ENCODE results near the gene TRAPPC3L. TPM values are rescaled to one million over a fixed set of nuclear protein-coding genes. Genes with fewer than 3 reads are reported as not detected.

Gene TRAPPC3L
- total RNA-seq, 1 experiment from 2014 or later = not detected

DNA sequence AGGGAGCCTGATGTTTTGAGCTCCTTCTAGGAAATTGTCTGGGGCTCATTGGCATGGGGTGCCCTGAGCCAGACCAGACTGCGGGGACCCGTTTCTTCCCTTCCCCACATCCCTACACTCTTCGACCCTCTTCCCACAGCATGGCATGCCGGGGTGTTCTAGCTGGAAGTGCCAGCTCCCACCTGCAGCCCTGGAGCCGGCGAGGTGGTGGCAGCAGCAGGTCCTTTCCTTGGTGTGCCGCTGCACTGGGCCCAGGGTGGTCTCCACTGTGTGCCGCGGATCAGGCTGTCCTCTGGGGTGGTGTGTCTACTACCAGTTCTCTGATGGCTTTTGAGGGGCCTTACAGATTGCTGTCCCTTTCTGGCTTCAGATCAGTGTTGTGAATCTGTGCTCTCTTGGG, 18.3 kb upstream of the TRAPPC3L start:
- DNase-seq = no peak
- H3K36me3 Mint-ChIP-seq (ENCODE audit: insufficient read depth, unreplicated experiment) = no peaks in the 10 kb centered on the region
- BruUV-seq (replicated peaks) = no TSS peak
- peaks cover 55% of the 10 kb centered on the region for H3K27me3 Mint-ChIP-seq (ENCODE audit: unreplicated experiment)
- TF ChIP-seq, protein P1, sequence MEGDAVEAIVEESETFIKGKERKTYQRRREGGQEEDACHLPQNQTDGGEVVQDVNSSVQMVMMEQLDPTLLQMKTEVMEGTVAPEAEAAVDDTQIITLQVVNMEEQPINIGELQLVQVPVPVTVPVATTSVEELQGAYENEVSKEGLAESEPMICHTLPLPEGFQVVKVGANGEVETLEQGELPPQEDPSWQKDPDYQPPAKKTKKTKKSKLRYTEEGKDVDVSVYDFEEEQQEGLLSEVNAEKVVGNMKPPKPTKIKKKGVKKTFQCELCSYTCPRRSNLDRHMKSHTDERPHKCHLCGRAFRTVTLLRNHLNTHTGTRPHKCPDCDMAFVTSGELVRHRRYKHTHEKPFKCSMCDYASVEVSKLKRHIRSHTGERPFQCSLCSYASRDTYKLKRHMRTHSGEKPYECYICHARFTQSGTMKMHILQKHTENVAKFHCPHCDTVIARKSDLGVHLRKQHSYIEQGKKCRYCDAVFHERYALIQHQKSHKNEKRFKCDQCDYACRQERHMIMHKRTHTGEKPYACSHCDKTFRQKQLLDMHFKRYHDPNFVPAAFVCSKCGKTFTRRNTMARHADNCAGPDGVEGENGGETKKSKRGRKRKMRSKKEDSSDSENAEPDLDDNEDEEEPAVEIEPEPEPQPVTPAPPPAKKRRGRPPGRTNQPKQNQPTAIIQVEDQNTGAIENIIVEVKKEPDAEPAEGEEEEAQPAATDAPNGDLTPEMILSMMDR (IDR thresholded peaks at IDR 0.05; ENCODE audit: unreplicated experiment) = no peak
- no peak overlapping the region for H3K27ac Mint-ChIP-seq (ENCODE audit: unreplicated experiment)
- H3K9me3 Mint-ChIP-seq (ENCODE audit: low read depth, unreplicated experiment) = no peaks in the 10 kb centered on the region
- H3K4me3 Mint-ChIP-seq (ENCODE audit: low read depth, unreplicated experiment) = no peak overlapping the region
- peaks cover 8% of the 10 kb centered on the region for H3K4me1 Mint-ChIP-seq (ENCODE audit: low read depth, unreplicated experiment)
- intact Hi-C loops (cut with micrococcal nuclease; ENCODE audit: unreplicated experiment) = loop anchor here (5.0 kb wide), 1 partner anchor 347 kb away; no protein-coding TSS in a partner anchor
- CTCF ChIA-PET = interaction anchor here (0.6 to 1.9 kb wide), 7 partner anchors 7 to 295 kb away, joined by 3 to 7 read pairs (median 3); partner anchors contain the start of genes CALHM4, CALHM5 and RWDD1

DNA sequence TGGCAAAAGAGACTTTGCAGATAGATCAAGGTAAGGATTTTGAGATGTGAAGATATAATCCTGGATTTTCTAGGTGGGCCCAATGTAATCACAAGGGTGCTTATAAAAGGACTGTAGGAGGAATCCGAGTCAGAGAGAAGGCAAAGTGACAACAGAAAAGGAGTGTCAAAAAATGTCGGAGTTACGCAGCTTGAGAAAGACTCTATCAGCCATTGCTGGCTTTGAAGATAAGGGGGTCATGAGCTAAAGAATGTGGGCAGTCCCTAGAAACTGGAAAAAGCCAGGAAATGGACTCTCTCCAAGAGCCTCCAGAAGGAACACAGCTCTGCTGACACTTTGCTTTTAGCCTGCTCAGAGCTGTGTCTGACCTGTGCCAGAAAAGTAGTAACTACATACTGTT, 17.1 kb upstream of the TRAPPC3L start:
- CTCF ChIA-PET = interaction anchor here (1.0 to 1.9 kb wide), 5 partner anchors 9 to 294 kb away, joined by 3 to 7 read pairs (median 3); partner anchors contain the start of genes CALHM4 and RWDD1
- Mint-ChIP-seq H3K36me3 (ENCODE audit: insufficient read depth, unreplicated experiment) (no peaks in the 10 kb centered on the region), H3K27me3 (ENCODE audit: unreplicated experiment) (peaks cover 55% of the 10 kb centered on the region), H3K9me3 (ENCODE audit: low read depth, unreplicated experiment) (no peaks in the 10 kb centered on the region), H3K4me1 (ENCODE audit: low read depth, unreplicated experiment) (peaks cover 20% of the 10 kb centered on the region), H3K27ac (ENCODE audit: unreplicated experiment) (no peak overlapping the region), H3K4me3 (ENCODE audit: low read depth, unreplicated experiment) (no peak overlapping the region)
- no TSS peak for BruUV-seq (replicated peaks)
- TF ChIP-seq, protein P1 (IDR thresholded peaks at IDR 0.05; ENCODE audit: unreplicated experiment) = no peak
- intact Hi-C loops (cut with micrococcal nuclease; ENCODE audit: unreplicated experiment) = loop anchor here (5.0 kb wide), 1 partner anchor 345 kb away; no protein-coding TSS in a partner anchor
- DNase-seq = no peak

DNA sequence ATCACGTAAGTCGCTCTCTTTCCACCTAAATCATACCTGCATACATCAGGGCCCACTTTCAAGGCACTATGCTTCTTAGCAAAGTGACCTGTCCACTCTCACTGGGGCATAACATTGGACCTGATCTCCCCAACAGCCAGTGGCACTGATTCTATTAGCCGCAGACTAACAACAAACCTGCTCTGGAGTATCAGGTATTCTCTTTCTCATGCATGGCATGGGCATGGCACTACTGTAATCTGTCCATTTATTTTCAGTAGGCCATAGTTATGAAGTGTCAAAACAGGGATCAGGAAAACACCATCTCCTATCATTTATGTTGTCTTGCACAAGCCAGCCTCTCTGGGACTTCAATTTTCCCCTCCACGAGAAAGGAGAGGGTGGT, 16.5 kb upstream of the TRAPPC3L start:
- Mint-ChIP-seq H3K4me1 (ENCODE audit: low read depth, unreplicated experiment) (peaks cover 23% of the 10 kb centered on the region), H3K27ac (ENCODE audit: unreplicated experiment) (no peak overlapping the region), H3K36me3 (ENCODE audit: insufficient read depth, unreplicated experiment) (no peaks in the 10 kb centered on the region), H3K9me3 (ENCODE audit: low read depth, unreplicated experiment) (no peaks in the 10 kb centered on the region), H3K4me3 (ENCODE audit: low read depth, unreplicated experiment) (no peak overlapping the region), H3K27me3 (ENCODE audit: unreplicated experiment) (peaks cover 49% of the 10 kb centered on the region)
- intact Hi-C loops (cut with micrococcal nuclease; ENCODE audit: unreplicated experiment) = loop anchor here (5.0 kb wide), 1 partner anchor 345 kb away; no protein-coding TSS in a partner anchor
- BruUV-seq (replicated peaks) = no TSS peak
- CTCF ChIA-PET = interaction anchor here (1.3 to 1.9 kb wide), 3 partner anchors 9 to 293 kb away, joined by 3 to 7 read pairs (median 4); partner anchors contain the start of gene RWDD1
- TF ChIP-seq, protein P1 (IDR thresholded peaks at IDR 0.05; ENCODE audit: unreplicated experiment) = no peak
- no peak for DNase-seq

DNA sequence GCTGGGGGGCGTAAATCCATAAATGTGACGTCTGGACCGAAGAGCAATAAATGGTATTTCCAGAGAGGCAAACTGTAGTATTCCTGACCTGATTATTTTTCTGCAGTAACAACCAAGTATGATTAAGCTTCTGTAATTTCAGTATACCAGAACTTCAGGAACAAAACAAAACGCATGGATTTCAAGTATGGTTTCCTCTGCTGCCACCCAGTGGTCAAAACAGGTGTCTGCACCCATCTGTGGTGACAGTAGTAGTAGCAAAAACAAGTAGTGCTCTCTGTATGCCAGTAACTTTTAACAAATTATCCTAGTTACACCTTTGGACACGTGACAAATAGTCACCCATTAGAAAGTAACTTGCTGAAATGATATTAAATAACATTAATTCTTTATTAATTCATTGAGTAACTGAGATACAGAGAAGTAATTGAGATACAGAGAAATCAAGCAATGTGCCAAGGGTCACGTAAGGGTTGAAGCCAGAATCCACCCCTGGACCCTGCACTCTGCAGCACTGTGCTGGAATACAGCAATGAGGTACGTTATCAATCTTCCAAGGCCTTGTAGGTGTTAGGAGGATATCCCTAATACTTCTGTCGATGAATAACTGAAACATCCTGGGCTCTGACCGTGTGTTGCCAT, 16.0 kb upstream of the TRAPPC3L start:
- Mint-ChIP-seq H3K4me3 (ENCODE audit: low read depth, unreplicated experiment) (no peak overlapping the region), H3K4me1 (ENCODE audit: low read depth, unreplicated experiment) (peaks cover 23% of the 10 kb centered on the region), H3K36me3 (ENCODE audit: insufficient read depth, unreplicated experiment) (no peaks in the 10 kb centered on the region), H3K9me3 (ENCODE audit: low read depth, unreplicated experiment) (no peaks in the 10 kb centered on the region), H3K27me3 (ENCODE audit: unreplicated experiment) (peaks cover 44% of the 10 kb centered on the region), H3K27ac (ENCODE audit: unreplicated experiment) (no peak overlapping the region)
- DNase-seq = peak; percentile 70
- intact Hi-C loops (cut with micrococcal nuclease; ENCODE audit: unreplicated experiment) = loop anchor here (1.0 to 5.0 kb wide), 4 partner anchors 25 to 344 kb away; no protein-coding TSS in a partner anchor
- TF ChIP-seq, protein P1 (IDR thresholded peaks at IDR 0.05; ENCODE audit: unreplicated experiment) = peak; percentile 78
- no TSS peak for BruUV-seq (replicated peaks)
- CTCF ChIA-PET = interaction anchor here (0.7 to 2.1 kb wide), 8 partner anchors 10 to 293 kb away, joined by 3 to 15 read pairs (median 4); partner anchors contain the start of genes CALHM5 and RWDD1

All from Calu3 (cell line).